Endothelial cell of umbilical vein (primary cell): ENCODE measurements around the gene ZNF618. TPM values are rescaled to one million over a fixed set of nuclear protein-coding genes. Genes with fewer than 3 reads are reported as not detected.

Source experiments
- BruUV-seq: library from RNA; stranded (reverse); fragments of 400-500 nt; replicated peaks from 2 replicates; lab custom pipeline; 2021; lab: Mats Ljungman, UMichigan
- CTCF ChIA-PET: fragments of 300-600, 350-600 bp; sonication (Branson Sonifier 250); formaldehyde crosslinking; loops from one replicate; lab custom pipeline; 2021; ENCODE audit warnings: antibody characterized with exemption, inconsistent platforms; lab: Charles Lee
- POLR2A ChIA-PET: fragments of 300-600, 350-600 bp; sonication (Branson Sonifier 250); formaldehyde crosslinking; loops from one replicate; lab custom pipeline; 2021; ENCODE audit warnings: antibody characterized with exemption, inconsistent platforms; lab: Charles Lee
- DNase-seq: peaks from one replicate; pipeline ENCODE4 v3.0.0-alpha.2; 2011; ENCODE audit warnings: low read depth, low spot score
- FAIRE-seq: peaks from 2 replicates; lab custom pipeline; 2011; peaks lifted over from hg19 to GRCh38; lab: Jason Lieb, UNC
- H2AFZ ChIP-seq: 2 replicates; pipeline ENCODE4 v1.6.0; 2012; ENCODE audit warnings: low read depth, low read length, control low read depth, inconsistent platforms
- H3K27ac ChIP-seq: 2 replicates; pipeline ENCODE4 v1.5.1; 2011; ENCODE audit warnings: low read depth, mild to moderate bottlenecking, control low read depth, low read length, moderate library complexity; ENCODE audit not compliant: insufficient read depth
- H3K27me3 ChIP-seq, 2 experiments: 2 replicates each; pipeline versions ENCODE4 v1.6.0 to v1.6.1; 2011; ENCODE audit warnings: low read length in 2 of 2, mixed read lengths in 1 of 2; ENCODE audit not compliant: control insufficient read depth in 2 of 2, insufficient read depth in 2 of 2
- H3K36me3 ChIP-seq, 2 experiments: 2 replicates in 1 of 2; 3 replicates in 1 of 2; pipeline ENCODE4 v1.5.1; 2011; ENCODE audit warnings: low read length in 2 of 2, mild to moderate bottlenecking in 1 of 2, moderate library complexity in 1 of 2; ENCODE audit not compliant: control insufficient read depth in 2 of 2, insufficient read depth in 2 of 2; ENCODE audit errors: extremely low read depth in 1 of 2
- H3K4me1 ChIP-seq: 3 replicates; pipeline ENCODE4 v1.5.1; 2011; ENCODE audit warnings: mild to moderate bottlenecking, low read length; ENCODE audit not compliant: control insufficient read depth, insufficient read depth; ENCODE audit errors: extremely low read depth
- H3K4me2 ChIP-seq: 2 replicates; pipeline ENCODE4 v1.6.1; 2011; ENCODE audit warnings: low read length, control low read depth, mixed read lengths; ENCODE audit not compliant: insufficient read depth
- H3K4me3 ChIP-seq, 3 experiments: fragments of 200-600 bp in 1 of 3; sonication (generic), shearing (Covaris generic) in 1 of 3; replicated peaks in 1 of 3; 2 replicates each; pipeline ENCODE4 v1.5.1; 2011 to 2016; ENCODE audit warnings: control low read depth in 3 of 3, low read length in 3 of 3, mild to moderate bottlenecking in 2 of 3, inconsistent platforms in 1 of 3, low read depth in 1 of 3, moderate library complexity in 1 of 3; ENCODE audit not compliant: insufficient read depth in 1 of 3
- H3K79me2 ChIP-seq: 2 replicates; pipeline ENCODE4 v1.6.0; 2012; ENCODE audit warnings: low read length, inconsistent platforms; ENCODE audit not compliant: control insufficient read depth, insufficient read depth
- H3K9ac ChIP-seq: replicated peaks from 2 replicates; pipeline ENCODE3; 2011; ENCODE audit warnings: low read length, control low read depth; ENCODE audit not compliant: insufficient read depth; ENCODE audit errors: extremely low read depth
- H3K9me1 ChIP-seq: replicated peaks from 3 replicates; pipeline ENCODE4 v1.6.0; 2011; ENCODE audit warnings: mild to moderate bottlenecking, low read length; ENCODE audit not compliant: control insufficient read depth, insufficient read depth; ENCODE audit errors: extremely low read depth
- H3K9me3 ChIP-seq: replicated peaks from 2 replicates; pipeline ENCODE4 v1.5.1; 2012; ENCODE audit warnings: low read length, inconsistent platforms; ENCODE audit not compliant: control insufficient read depth, insufficient read depth
- H4K20me1 ChIP-seq: replicated peaks from 2 replicates; pipeline ENCODE3; 2011; ENCODE audit warnings: mild to moderate bottlenecking, low read length; ENCODE audit not compliant: control insufficient read depth, insufficient read depth; ENCODE audit errors: extremely low read depth
- CTCF ChIP-seq, 2 donors: IDR thresholded peaks; 1 replicate in 1 of 2; 2 replicates in 1 of 2; pipeline ENCODE4 v1.5.1; 2011; ENCODE audit warnings: low read length in 2 of 2, mild to moderate bottlenecking in 2 of 2, moderate library complexity in 2 of 2, control low read depth in 1 of 2, inconsistent platforms in 1 of 2, low read depth in 1 of 2; ENCODE audit not compliant: insufficient read depth in 1 of 2; ENCODE audit errors: extremely low read depth in 1 of 2
- GATA2 ChIP-seq: IDR thresholded peaks from 2 replicates; pipeline ENCODE4 v1.7.0; 2011; ENCODE audit warnings: low read depth, mild to moderate bottlenecking, moderate library complexity, mixed read lengths, low read length; ENCODE audit not compliant: insufficient read length, insufficient read depth
- JUN ChIP-seq: IDR thresholded peaks from 2 replicates; pipeline ENCODE4 v1.6.1; 2011; ENCODE audit warnings: borderline replicate concordance, low read depth; ENCODE audit not compliant: insufficient read length, insufficient read depth
- POLR2A ChIP-seq: IDR thresholded peaks from 2 replicates; pipeline ENCODE4 v1.6.1; 2012; ENCODE audit warnings: low read depth, mild to moderate bottlenecking, control low read depth, low read length
- POLR2AphosphoS5 ChIP-seq: IDR thresholded peaks from 2 replicates; pipeline ENCODE4 v1.6.1; 2012; ENCODE audit warnings: low read depth, mild to moderate bottlenecking, control low read depth, low read length, moderate library complexity; ENCODE audit not compliant: insufficient read depth
- dilution Hi-C: fragments of 300-500 bp; cut with MboI; formaldehyde crosslinking; loops from one replicate; pipeline ENCODE4 v1.15.0; 2019; ENCODE audit warnings: low sequenced_read_pairs; ENCODE audit not compliant: extremely low pct_ligation_motif_present
- intact Hi-C: fragments of 100-400 bp; cut with micrococcal nuclease; formaldehyde crosslinking; loops from one replicate; pipeline ENCODE4 v1.10.0; 2022
- polyA plus RNA-seq, 4 experiments: library from polyadenylated mRNA; depleted of rRNA in 3 of 4; stranded (reverse) in 3 of 4; unstranded in 1 of 4; fragments of >200 nt; gene quantifications; 2 replicates each; pipeline versions ENCODE4 v1.2.1 to v1.2.3, GENCODE V29; 2011 to 2012; ENCODE audit warnings: missing spikeins in 1 of 4
- total RNA-seq: library from RNA; stranded (reverse); gene quantifications from 2 replicates; pipeline ENCODE4 v1.2.3, GENCODE V29; 2021
- TF ChIP-seq, protein P1 (sequence below): IDR thresholded peaks from 2 replicates; pipeline ENCODE4 v1.6.1; 2011; ENCODE audit not compliant: insufficient read depth, insufficient read length

Gene ZNF618
- total and polyA plus RNA-seq, 2 donors (not counting 3 experiments of a cell fraction or from before 2014, with no cell fraction given): 22.6 to 80.3 TPM

DNA sequence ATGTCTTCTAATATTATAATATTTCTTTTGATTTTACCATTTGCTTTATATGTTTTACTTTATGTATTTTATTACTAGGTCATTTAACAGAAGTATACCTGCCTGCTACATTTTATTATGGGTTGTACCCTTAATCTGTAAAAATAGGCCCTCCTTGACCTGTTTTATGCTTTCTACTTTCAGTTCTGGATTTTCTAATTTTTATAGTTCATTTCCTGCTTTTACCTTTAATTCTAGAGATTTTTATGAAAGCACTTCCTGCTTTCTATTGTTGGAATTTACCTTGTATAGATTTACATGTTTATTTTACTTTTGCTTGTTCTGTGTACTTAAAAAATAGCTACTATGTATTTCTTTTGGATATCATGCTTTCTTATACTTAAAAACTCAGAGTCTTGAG lies 20.6 kb downstream of the ZNF618 start:
- peaks cover 74% of the 10 kb centered on the region for H3K79me2 ChIP-seq

More for the DNA sequence above, 20.6 kb downstream of the ZNF618 start:
- Histone ChIP-seq H3K9me1 (no peaks in the 10 kb centered on the region), H3K4me1 (peaks cover 16% of the 10 kb centered on the region), H3K4me2 (peak overlapping the region; percentile 61), H4K20me1 (peaks cover 7% of the 10 kb centered on the region), H3K9ac (no peak overlapping the region), H2AFZ (no peak overlapping the region), H3K27ac (no peak overlapping the region), H3K4me3 (no peak overlapping the region), H3K9me3 (no peaks in the 10 kb centered on the region), H3K36me3 (peaks cover 0 to 2% of the 10 kb centered on the region in 2 experiments), H3K27me3 (no peaks in the 10 kb centered on the region)
- ChIA-PET POLR2A (no interaction called here), CTCF (no interaction called here)
- FAIRE-seq (no peak), DNase-seq (peak; percentile 6)
- intact Hi-C loops: no loop called here
- TF ChIP-seq GATA2 (no peak), POLR2AphosphoS5 (no peak), CTCF (IDR thresholded peaks at IDR 0.05; ENCODE audit: extremely low read depth in 1 of 2, insufficient read depth in 1 of 2, low read depth in 1 of 2, low read length in 2 of 2) (no peak), POLR2A (no peak), JUN (no peak)
- TF ChIP-seq, protein P1, sequence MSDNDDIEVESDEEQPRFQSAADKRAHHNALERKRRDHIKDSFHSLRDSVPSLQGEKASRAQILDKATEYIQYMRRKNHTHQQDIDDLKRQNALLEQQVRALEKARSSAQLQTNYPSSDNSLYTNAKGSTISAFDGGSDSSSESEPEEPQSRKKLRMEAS: no peak
- BruUV-seq: no TSS peak
- dilution Hi-C loops: no loop called here
